Endothelial cell of umbilical vein (primary cell): ENCODE results near the gene ETV6. TPM values are rescaled to one million over a fixed set of nuclear protein-coding genes. Genes with fewer than 3 reads are reported as not detected.

ENCODE experiments used
- BruUV-seq: library from RNA; stranded (reverse); fragments of 400-500 nt; replicated peaks from 2 replicates; lab custom pipeline; 2021; lab: Mats Ljungman, UMichigan
- CTCF ChIA-PET: fragments of 300-600, 350-600 bp; sonication (Branson Sonifier 250); formaldehyde crosslinking; loops from one replicate; lab custom pipeline; 2021; ENCODE audit warnings: antibody characterized with exemption, inconsistent platforms; lab: Charles Lee
- POLR2A ChIA-PET: fragments of 300-600, 350-600 bp; sonication (Branson Sonifier 250); formaldehyde crosslinking; loops from one replicate; lab custom pipeline; 2021; ENCODE audit warnings: antibody characterized with exemption, inconsistent platforms; lab: Charles Lee
- DNase-seq: peaks from one replicate; pipeline ENCODE4 v3.0.0-alpha.2; 2011; ENCODE audit warnings: low read depth, low spot score
- FAIRE-seq: peaks from 2 replicates; lab custom pipeline; 2011; peaks lifted over from hg19 to GRCh38; lab: Jason Lieb, UNC
- H2AFZ ChIP-seq: 2 replicates; pipeline ENCODE4 v1.6.0; 2012; ENCODE audit warnings: low read depth, low read length, control low read depth, inconsistent platforms
- H3K27ac ChIP-seq: 2 replicates; pipeline ENCODE4 v1.5.1; 2011; ENCODE audit warnings: low read depth, mild to moderate bottlenecking, control low read depth, low read length, moderate library complexity; ENCODE audit not compliant: insufficient read depth
- H3K27me3 ChIP-seq, 2 experiments: 2 replicates each; pipeline versions ENCODE4 v1.6.0 to v1.6.1; 2011; ENCODE audit warnings: low read length in 2 of 2, mixed read lengths in 1 of 2; ENCODE audit not compliant: control insufficient read depth in 2 of 2, insufficient read depth in 2 of 2
- H3K36me3 ChIP-seq, 2 experiments: 2 replicates in 1 of 2; 3 replicates in 1 of 2; pipeline ENCODE4 v1.5.1; 2011; ENCODE audit warnings: low read length in 2 of 2, mild to moderate bottlenecking in 1 of 2, moderate library complexity in 1 of 2; ENCODE audit not compliant: control insufficient read depth in 2 of 2, insufficient read depth in 2 of 2; ENCODE audit errors: extremely low read depth in 1 of 2
- H3K4me1 ChIP-seq: 3 replicates; pipeline ENCODE4 v1.5.1; 2011; ENCODE audit warnings: mild to moderate bottlenecking, low read length; ENCODE audit not compliant: control insufficient read depth, insufficient read depth; ENCODE audit errors: extremely low read depth
- H3K4me2 ChIP-seq: 2 replicates; pipeline ENCODE4 v1.6.1; 2011; ENCODE audit warnings: low read length, control low read depth, mixed read lengths; ENCODE audit not compliant: insufficient read depth
- H3K4me3 ChIP-seq, 3 experiments: fragments of 200-600 bp in 1 of 3; sonication (generic), shearing (Covaris generic) in 1 of 3; replicated peaks in 1 of 3; 2 replicates each; pipeline ENCODE4 v1.5.1; 2011 to 2016; ENCODE audit warnings: control low read depth in 3 of 3, low read length in 3 of 3, mild to moderate bottlenecking in 2 of 3, inconsistent platforms in 1 of 3, low read depth in 1 of 3, moderate library complexity in 1 of 3; ENCODE audit not compliant: insufficient read depth in 1 of 3
- H3K79me2 ChIP-seq: 2 replicates; pipeline ENCODE4 v1.6.0; 2012; ENCODE audit warnings: low read length, inconsistent platforms; ENCODE audit not compliant: control insufficient read depth, insufficient read depth
- H3K9ac ChIP-seq: replicated peaks from 2 replicates; pipeline ENCODE3; 2011; ENCODE audit warnings: low read length, control low read depth; ENCODE audit not compliant: insufficient read depth; ENCODE audit errors: extremely low read depth
- H3K9me1 ChIP-seq: replicated peaks from 3 replicates; pipeline ENCODE4 v1.6.0; 2011; ENCODE audit warnings: mild to moderate bottlenecking, low read length; ENCODE audit not compliant: control insufficient read depth, insufficient read depth; ENCODE audit errors: extremely low read depth
- H3K9me3 ChIP-seq: replicated peaks from 2 replicates; pipeline ENCODE4 v1.5.1; 2012; ENCODE audit warnings: low read length, inconsistent platforms; ENCODE audit not compliant: control insufficient read depth, insufficient read depth
- H4K20me1 ChIP-seq: replicated peaks from 2 replicates; pipeline ENCODE3; 2011; ENCODE audit warnings: mild to moderate bottlenecking, low read length; ENCODE audit not compliant: control insufficient read depth, insufficient read depth; ENCODE audit errors: extremely low read depth
- CTCF ChIP-seq, 2 donors: IDR thresholded peaks; 1 replicate in 1 of 2; 2 replicates in 1 of 2; pipeline ENCODE4 v1.5.1; 2011; ENCODE audit warnings: low read length in 2 of 2, mild to moderate bottlenecking in 2 of 2, moderate library complexity in 2 of 2, control low read depth in 1 of 2, inconsistent platforms in 1 of 2, low read depth in 1 of 2; ENCODE audit not compliant: insufficient read depth in 1 of 2; ENCODE audit errors: extremely low read depth in 1 of 2
- EZH2 ChIP-seq: IDR thresholded peaks from 2 replicates; pipeline ENCODE4 v1.6.1; 2012; ENCODE audit warnings: borderline replicate concordance, low read depth, mild to moderate bottlenecking, moderate library complexity, low read length, inconsistent platforms; ENCODE audit not compliant: severe bottlenecking
- FOS ChIP-seq: IDR thresholded peaks from 2 replicates; pipeline ENCODE4 v1.6.1; 2011; ENCODE audit warnings: mild to moderate bottlenecking, low read length, moderate library complexity, borderline replicate concordance; ENCODE audit not compliant: insufficient read depth
- GATA2 ChIP-seq: IDR thresholded peaks from 2 replicates; pipeline ENCODE4 v1.7.0; 2011; ENCODE audit warnings: low read depth, mild to moderate bottlenecking, moderate library complexity, mixed read lengths, low read length; ENCODE audit not compliant: insufficient read length, insufficient read depth
- JUN ChIP-seq: IDR thresholded peaks from 2 replicates; pipeline ENCODE4 v1.6.1; 2011; ENCODE audit warnings: borderline replicate concordance, low read depth; ENCODE audit not compliant: insufficient read length, insufficient read depth
- MYC ChIP-seq: IDR thresholded peaks from one replicate; pipeline ENCODE4 v1.6.1; 2011; ENCODE audit warnings: mild to moderate bottlenecking, low read depth, low read length
- POLR2A ChIP-seq: IDR thresholded peaks from 2 replicates; pipeline ENCODE4 v1.6.1; 2012; ENCODE audit warnings: low read depth, mild to moderate bottlenecking, control low read depth, low read length
- POLR2AphosphoS5 ChIP-seq: IDR thresholded peaks from 2 replicates; pipeline ENCODE4 v1.6.1; 2012; ENCODE audit warnings: low read depth, mild to moderate bottlenecking, control low read depth, low read length, moderate library complexity; ENCODE audit not compliant: insufficient read depth
- dilution Hi-C: fragments of 300-500 bp; cut with MboI; formaldehyde crosslinking; loops from one replicate; pipeline ENCODE4 v1.15.0; 2019; ENCODE audit warnings: low sequenced_read_pairs; ENCODE audit not compliant: extremely low pct_ligation_motif_present
- intact Hi-C: fragments of 100-400 bp; cut with micrococcal nuclease; formaldehyde crosslinking; loops from one replicate; pipeline ENCODE4 v1.10.0; 2022
- polyA plus RNA-seq, 4 experiments: library from polyadenylated mRNA; depleted of rRNA in 3 of 4; stranded (reverse) in 3 of 4; unstranded in 1 of 4; fragments of >200 nt; gene quantifications; 2 replicates each; pipeline versions ENCODE4 v1.2.1 to v1.2.3, GENCODE V29; 2011 to 2012; ENCODE audit warnings: missing spikeins in 1 of 4
- total RNA-seq: library from RNA; stranded (reverse); gene quantifications from 2 replicates; pipeline ENCODE4 v1.2.3, GENCODE V29; 2021
- TF ChIP-seq, protein P1 (sequence below): IDR thresholded peaks from 2 replicates; pipeline ENCODE4 v1.6.1; 2011; ENCODE audit not compliant: insufficient read depth, insufficient read length

Gene ETV6
- total and polyA plus RNA-seq, 2 donors (not counting 3 experiments of a cell fraction or from before 2014, with no cell fraction given): 15.9 to 57.1 TPM

- TF ChIP-seq JUN (no peak), GATA2 (no peak), POLR2AphosphoS5 (no peak), CTCF (IDR thresholded peaks at IDR 0.05; ENCODE audit: extremely low read depth in 1 of 2, insufficient read depth in 1 of 2, low read depth in 1 of 2, low read length in 2 of 2) (no peak), MYC (no peak), FOS (no peak), EZH2 (no peak), POLR2A (no peak)
- TF ChIP-seq, protein P1, sequence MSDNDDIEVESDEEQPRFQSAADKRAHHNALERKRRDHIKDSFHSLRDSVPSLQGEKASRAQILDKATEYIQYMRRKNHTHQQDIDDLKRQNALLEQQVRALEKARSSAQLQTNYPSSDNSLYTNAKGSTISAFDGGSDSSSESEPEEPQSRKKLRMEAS: no peak
- Histone ChIP-seq H3K27me3 (peaks cover 0 to 4% of the 10 kb centered on the region in 2 experiments), H3K36me3 (no peaks in the 10 kb centered on the region), H4K20me1 (no peaks in the 10 kb centered on the region), H3K9me1 (no peaks in the 10 kb centered on the region), H3K27ac (no peak overlapping the region), H3K79me2 (no peaks in the 10 kb centered on the region), H3K4me3 (no peak overlapping the region), H2AFZ (no peak overlapping the region), H3K4me1 (no peaks in the 10 kb centered on the region), H3K9me3 (no peaks in the 10 kb centered on the region), H3K4me2 (no peak overlapping the region), H3K9ac (no peak overlapping the region)
- no TSS peak for BruUV-seq
- dilution Hi-C loops (no loop called here), intact Hi-C loops (no loop called here)
- CTCF ChIA-PET: interaction anchor here (1.0 kb wide), 1 partner anchor 424 kb away, joined by 4 read pairs; no protein-coding TSS in a partner anchor
- DNase-seq: no peak
- no peak for FAIRE-seq
- POLR2A ChIA-PET: no interaction called here
Observed at GRCh38 chr12:11609045-11609444, 40.4 kb upstream of the ETV6 start.
